Thyroid gland (tissue), 4 donors: ENCODE measurements around the gene CPNE8. TPM values are rescaled to one million over a fixed set of nuclear protein-coding genes. Genes with fewer than 3 reads are reported as not detected.

Experiments used
- DNase-seq, 2 donors: peaks; one replicate each; pipeline ENCODE4 v3.0.0-alpha.2; 2019
- H3K27ac ChIP-seq, 3 donors: fragments of 200-600 bp; sonication (generic); 1 replicate in 2 of 3; 2 replicates in 1 of 3; pipeline ENCODE4 v1.5.1; 2016 to 2019; ENCODE audit warnings: mild to moderate bottlenecking in 1 of 3, moderate library complexity in 1 of 3
- H3K27me3 ChIP-seq: fragments of 200-600 bp; sonication (generic); one replicate; pipeline ENCODE4 v1.5.1; 2019
- H3K36me3 ChIP-seq, 2 donors: fragments of 200-600 bp; sonication (generic); one replicate each; pipeline ENCODE4 v1.5.1; 2016 to 2019
- H3K4me1 ChIP-seq, 2 donors: fragments of 200-600 bp; sonication (generic); one replicate each; pipeline ENCODE4 v1.5.1; 2017 to 2019
- H3K4me3 ChIP-seq, 3 donors: fragments of 200-600 bp; sonication (generic); replicated peaks in 1 of 3; 1 replicate in 2 of 3; 2 replicates in 1 of 3; pipeline ENCODE4 v1.5.1; 2016; ENCODE audit warnings: mild to moderate bottlenecking in 1 of 3
- H3K9me3 ChIP-seq: fragments of 200-600 bp; sonication (generic); one replicate; pipeline ENCODE4 v1.5.1; 2017
- POLR2A ChIP-seq, 2 donors: fragments of 450-650 bp; IDR thresholded peaks; one replicate each; pipeline ENCODE4 v1.6.1; 2017; ENCODE audit warnings: antibody characterized with exemption in 2 of 2, mild to moderate bottlenecking in 2 of 2, moderate library complexity in 1 of 2
- WGBS, 2 donors: methylation state at CpG; one replicate each; pipeline ENCODE4 v1.1.5; 2017; 5-methylcytosine and 5-hydroxymethylcytosine counted together
- intact Hi-C: fragments of 100-400 bp; cut with DNase I; formaldehyde crosslinking; loops from one replicate; pipeline ENCODE4 v1.15.1; 2023
- total RNA-seq, 4 donors: library from RNA; depleted of rRNA; stranded (reverse); fragments of >200 nt; gene quantifications; one replicate each; pipeline ENCODE4 v1.2.3, GENCODE V29; 2016
- TF ChIP-seq, protein P1 (sequence below), 6 experiments: fragments of 200-600 bp in 3 of 6; fragments of 450-650 bp in 3 of 6; sonication (generic) in 3 of 6; IDR thresholded peaks; one replicate each; pipeline ENCODE4 v1.5.1; 2016 to 2019; ENCODE audit warnings: antibody characterized with exemption in 6 of 6, mild to moderate bottlenecking in 2 of 6, inconsistent platforms in 1 of 6, moderate library complexity in 1 of 6

CPNE8 gene
- total RNA-seq, 4 donors from 2014 or later, result 19.1 to 32.0 (median 26.0) TPM

DNA sequence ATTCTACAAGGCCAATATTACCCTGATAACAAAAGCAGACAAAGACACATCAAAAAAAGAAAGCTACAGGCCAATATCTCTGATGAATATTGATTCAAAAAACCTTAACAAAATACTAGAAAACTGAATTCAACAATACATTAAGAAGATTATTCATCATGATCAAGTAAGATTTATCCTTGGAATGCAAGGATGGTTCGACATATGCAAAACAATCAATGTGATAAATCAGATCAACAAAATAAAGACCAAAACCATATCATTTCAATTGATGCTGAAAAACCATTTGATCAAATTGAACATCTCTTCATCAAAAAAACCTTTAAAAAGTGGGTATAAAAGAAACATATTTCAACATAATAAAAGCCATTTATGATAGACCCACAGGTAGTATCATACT is 117.3 kb downstream of the CPNE8 start:
- no peaks in the 10 kb centered on the region for H3K36me3 ChIP-seq
- H3K27ac ChIP-seq, result no peak overlapping the region
- peaks cover 5% of the 10 kb centered on the region for H3K9me3 ChIP-seq
- H3K4me3 ChIP-seq, result no peak overlapping the region
- H3K4me1 ChIP-seq, result no peaks in the 10 kb centered on the region
- intact Hi-C loops, result no loop called here
- DNase-seq, result no peak
- 85 to 88% methylated on average over 1 of the region's 1 CpG for WGBS, 2 donors
- TF ChIP-seq POLR2A (IDR thresholded peaks at IDR 0.05), result no peak
- TF ChIP-seq, protein P1, sequence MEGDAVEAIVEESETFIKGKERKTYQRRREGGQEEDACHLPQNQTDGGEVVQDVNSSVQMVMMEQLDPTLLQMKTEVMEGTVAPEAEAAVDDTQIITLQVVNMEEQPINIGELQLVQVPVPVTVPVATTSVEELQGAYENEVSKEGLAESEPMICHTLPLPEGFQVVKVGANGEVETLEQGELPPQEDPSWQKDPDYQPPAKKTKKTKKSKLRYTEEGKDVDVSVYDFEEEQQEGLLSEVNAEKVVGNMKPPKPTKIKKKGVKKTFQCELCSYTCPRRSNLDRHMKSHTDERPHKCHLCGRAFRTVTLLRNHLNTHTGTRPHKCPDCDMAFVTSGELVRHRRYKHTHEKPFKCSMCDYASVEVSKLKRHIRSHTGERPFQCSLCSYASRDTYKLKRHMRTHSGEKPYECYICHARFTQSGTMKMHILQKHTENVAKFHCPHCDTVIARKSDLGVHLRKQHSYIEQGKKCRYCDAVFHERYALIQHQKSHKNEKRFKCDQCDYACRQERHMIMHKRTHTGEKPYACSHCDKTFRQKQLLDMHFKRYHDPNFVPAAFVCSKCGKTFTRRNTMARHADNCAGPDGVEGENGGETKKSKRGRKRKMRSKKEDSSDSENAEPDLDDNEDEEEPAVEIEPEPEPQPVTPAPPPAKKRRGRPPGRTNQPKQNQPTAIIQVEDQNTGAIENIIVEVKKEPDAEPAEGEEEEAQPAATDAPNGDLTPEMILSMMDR (IDR thresholded peaks at IDR 0.05), result no peak
- no peaks in the 10 kb centered on the region for H3K27me3 ChIP-seq

DNA sequence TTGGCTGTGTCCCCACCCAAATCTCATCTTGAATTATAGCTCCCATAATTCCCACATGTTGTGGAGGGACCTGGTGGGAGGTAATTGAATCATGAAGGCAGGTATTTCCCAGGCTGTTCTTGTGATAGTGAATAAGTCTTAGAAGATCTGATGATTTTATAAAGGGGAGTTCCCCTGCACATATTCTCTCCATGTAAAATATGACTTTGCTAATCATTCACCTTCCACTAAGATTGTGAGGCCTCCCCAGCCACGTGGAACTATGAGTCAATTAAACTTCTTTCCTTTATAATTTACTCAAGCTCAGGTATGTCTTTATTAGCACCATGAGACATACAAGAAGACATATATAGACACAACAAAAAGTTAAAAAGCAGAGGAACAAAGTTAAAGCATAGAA is 120.0 kb downstream of the CPNE8 start:
- H3K4me1 ChIP-seq, result no peaks in the 10 kb centered on the region
- H3K9me3 ChIP-seq, result peaks cover 5% of the 10 kb centered on the region
- DNase-seq, result no peak
- H3K4me3 ChIP-seq, result no peak overlapping the region
- intact Hi-C loops, result no loop called here
- H3K36me3 ChIP-seq, result no peaks in the 10 kb centered on the region
- H3K27me3 ChIP-seq, result no peaks in the 10 kb centered on the region
- no peak for TF ChIP-seq POLR2A (IDR thresholded peaks at IDR 0.05)
- TF ChIP-seq, protein P1 (IDR thresholded peaks at IDR 0.05), result no peak
- no peak overlapping the region for H3K27ac ChIP-seq
- 67 to 69% methylated on average over 1 of the region's 1 CpG for WGBS, 2 donors

DNA sequence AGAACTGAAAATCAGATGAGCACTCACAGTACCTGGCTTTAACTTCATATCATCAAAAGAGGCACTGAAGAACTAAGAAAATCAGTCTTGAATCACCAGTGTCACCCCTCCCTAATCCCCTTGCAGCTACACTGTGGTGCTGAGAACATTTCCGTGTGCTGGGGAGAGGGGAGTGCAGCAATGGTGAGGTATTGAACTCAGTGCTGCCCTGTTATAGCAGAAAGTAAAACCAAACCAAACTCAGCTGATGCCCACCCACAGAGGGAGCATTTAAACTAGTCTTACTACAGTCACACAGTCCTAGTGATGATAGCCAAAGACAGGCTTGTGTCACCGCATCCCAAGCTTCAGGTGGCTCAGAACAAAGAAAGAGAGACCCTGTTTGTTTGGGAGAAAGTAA is 122.1 kb downstream of the CPNE8 start:
- Histone ChIP-seq H3K27me3 (no peaks in the 10 kb centered on the region), H3K4me3 (no peak overlapping the region), H3K4me1 (no peaks in the 10 kb centered on the region), H3K9me3 (peaks cover 4% of the 10 kb centered on the region), H3K27ac (no peak overlapping the region), H3K36me3 (no peaks in the 10 kb centered on the region)
- no peak for TF ChIP-seq POLR2A (IDR thresholded peaks at IDR 0.05)
- TF ChIP-seq, protein P1 (IDR thresholded peaks at IDR 0.05), result no peak
- intact Hi-C loops, result no loop called here
- WGBS, 2 donors, result 50 to 59% methylated on average over 2 of the region's 2 CpGs
- no peak for DNase-seq

DNA sequence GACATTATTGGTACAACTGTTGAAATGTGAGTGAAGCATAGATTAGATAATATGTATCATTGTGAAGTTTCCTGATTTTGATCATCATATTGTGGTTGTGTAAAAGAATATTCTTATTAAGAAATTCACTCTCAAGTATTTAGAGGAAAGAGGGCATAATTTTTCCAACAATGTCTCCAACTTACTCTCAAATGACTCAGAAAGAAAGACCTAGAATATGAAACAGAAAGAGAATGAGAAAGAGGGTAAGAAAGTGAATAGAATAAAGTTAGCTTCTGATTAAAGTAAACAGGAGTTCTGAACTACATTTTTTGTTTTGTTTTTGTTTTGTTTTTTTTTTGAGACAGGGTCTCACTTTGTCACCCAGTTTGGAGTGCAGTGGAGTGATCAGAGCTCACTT is 123.0 kb downstream of the CPNE8 start:
- TF ChIP-seq POLR2A (IDR thresholded peaks at IDR 0.05), result no peak
- TF ChIP-seq, protein P1 (IDR thresholded peaks at IDR 0.05), result no peak
- no peak overlapping the region for H3K4me3 ChIP-seq

DNA sequence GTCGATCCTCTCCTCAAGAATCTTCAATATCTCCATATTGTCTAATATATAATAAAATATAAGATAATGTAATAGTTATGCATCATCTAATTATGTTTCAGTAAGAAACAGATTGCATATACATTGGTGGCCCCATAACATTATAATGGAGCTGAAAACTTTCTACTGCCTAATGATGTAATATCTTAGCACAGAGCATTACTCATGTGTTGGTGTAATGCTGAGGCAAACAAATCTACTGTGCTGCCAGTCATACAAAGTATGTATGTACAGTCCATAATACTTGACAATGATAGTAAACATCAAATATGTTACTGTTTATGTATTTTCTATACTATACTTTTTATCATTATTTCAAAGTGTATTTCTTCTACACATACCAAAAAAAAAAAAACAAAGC is 128.7 kb downstream of the CPNE8 start:
- no peaks in the 10 kb centered on the region for H3K27me3 ChIP-seq
- no peak overlapping the region for H3K27ac ChIP-seq
- intact Hi-C loops, result no loop called here
- no peak overlapping the region for H3K4me3 ChIP-seq
- no peaks in the 10 kb centered on the region for H3K36me3 ChIP-seq
- 98 to 100% methylated on average over 1 of the region's 1 CpG for WGBS, 2 donors
- DNase-seq, result no peak
- no peaks in the 10 kb centered on the region for H3K9me3 ChIP-seq
- no peak for TF ChIP-seq POLR2A (IDR thresholded peaks at IDR 0.05)
- TF ChIP-seq, protein P1 (IDR thresholded peaks at IDR 0.05), result no peak
- no peaks in the 10 kb centered on the region for H3K4me1 ChIP-seq

More for the DNA sequence above, 123.0 kb downstream of the CPNE8 start:
- Histone ChIP-seq H3K4me1 (no peaks in the 10 kb centered on the region), H3K27ac (no peak overlapping the region), H3K9me3 (no peaks in the 10 kb centered on the region), H3K27me3 (no peaks in the 10 kb centered on the region), H3K36me3 (no peaks in the 10 kb centered on the region)
- no peak for DNase-seq
- intact Hi-C loops, result no loop called here
